ENCODE results near the gene OTULINL.
"Not testable (repeated sequence)": the region's sequence is repeated elsewhere in the genome, so short reads cannot be mapped to it uniquely, and the experiment has no call there.

Gene OTULINL

GRCh38 chr5:14581106-14581890 is at the start of gene OTULINL:
OTULINL (plus strand) TSS chr5:14581792; CDS start chr5:14581895, 103 bp downstream.
- Mint-ChIP-seq H3K4me1 (peaks cover 34% of the 10 kb centered on the region), H3K36me3 (no peaks in the 10 kb centered on the region), H3K27me3 (no peaks in the 10 kb centered on the region), H3K4me3 (peak within 1 kb of the TSS; percentile 81), H3K9me3 (no peaks in the 10 kb centered on the region), H3K27ac (peak within 1 kb of the TSS; percentile 49)

- Mint-ChIP-seq H3K9me3 (no peaks in the 10 kb centered on the region), H3K27ac (no peak overlapping the region), H3K36me3 (no peaks in the 10 kb centered on the region), H3K4me1 (no peaks in the 10 kb centered on the region), H3K27me3 (no peaks in the 10 kb centered on the region), H3K4me3 (no peak overlapping the region)
These were observed 49.4 kb upstream of the OTULINL start for GRCh38 chr5:14532180-14532579.

- Mint-ChIP-seq H3K27ac (no peak overlapping the region), H3K27me3 (no peaks in the 10 kb centered on the region), H3K4me3 (no peak overlapping the region), H3K9me3 (no peaks in the 10 kb centered on the region), H3K36me3 (no peaks in the 10 kb centered on the region), H3K4me1 (no peaks in the 10 kb centered on the region)
These were observed 46.8 kb upstream of the OTULINL start for GRCh38 chr5:14534773-14535172.

GRCh38 chr5:14545308-14545707 is 36.3 kb upstream of the OTULINL start:
- H3K36me3 Mint-ChIP-seq: peaks cover 6% of the 10 kb centered on the region
- peaks cover 6% of the 10 kb centered on the region for H3K9me3 Mint-ChIP-seq
- peaks cover 5% of the 10 kb centered on the region for H3K4me1 Mint-ChIP-seq
- H3K27ac Mint-ChIP-seq: no peak overlapping the region
- H3K4me3 Mint-ChIP-seq: no peak overlapping the region
- peaks cover 2% of the 10 kb centered on the region for H3K27me3 Mint-ChIP-seq

- Mint-ChIP-seq H3K9me3 (peaks cover 6% of the 10 kb centered on the region), H3K4me1 (peaks cover 5% of the 10 kb centered on the region), H3K4me3 (no peak overlapping the region), H3K36me3 (peaks cover 6% of the 10 kb centered on the region), H3K27ac (no peak overlapping the region), H3K27me3 (peaks cover 2% of the 10 kb centered on the region)
These were observed 35.7 kb upstream of the OTULINL start for GRCh38 chr5:14545862-14546261.

- Mint-ChIP-seq H3K4me3 (no peak overlapping the region), H3K27ac (no peak overlapping the region), H3K27me3 (peaks cover 2% of the 10 kb centered on the region), H3K9me3 (no peaks in the 10 kb centered on the region), H3K4me1 (peaks cover 5% of the 10 kb centered on the region), H3K36me3 (no peaks in the 10 kb centered on the region)
These were observed 33.9 kb upstream of the OTULINL start for GRCh38 chr5:14547666-14548065.

GRCh38 chr5:14551211-14551610 is 30.4 kb upstream of the OTULINL start:
- Mint-ChIP-seq H3K4me1 (peaks cover 5% of the 10 kb centered on the region), H3K36me3 (no peaks in the 10 kb centered on the region), H3K4me3 (no peak overlapping the region), H3K27me3 (no peaks in the 10 kb centered on the region), H3K27ac (no peak overlapping the region), H3K9me3 (no peaks in the 10 kb centered on the region)

- Mint-ChIP-seq H3K27ac (no peak overlapping the region), H3K9me3 (no peaks in the 10 kb centered on the region), H3K36me3 (no peaks in the 10 kb centered on the region), H3K4me1 (peaks cover 5% of the 10 kb centered on the region), H3K4me3 (no peak overlapping the region), H3K27me3 (no peaks in the 10 kb centered on the region)
These were observed 29.6 kb upstream of the OTULINL start for GRCh38 chr5:14552017-14552416.

- H3K36me3 Mint-ChIP-seq, H3K4me1 Mint-ChIP-seq, H3K4me3 Mint-ChIP-seq, H3K27ac Mint-ChIP-seq, H3K9me3 Mint-ChIP-seq, H3K27me3 Mint-ChIP-seq: not testable (repeated sequence)
These were observed 27.3 kb upstream of the OTULINL start for GRCh38 chr5:14554288-14554687.

- no peaks in the 10 kb centered on the region for H3K27me3 Mint-ChIP-seq
These were observed 25.6 kb upstream of the OTULINL start for GRCh38 chr5:14556015-14556414.

GRCh38 chr5:14557203-14557770 is 24.3 kb upstream of the OTULINL start:
- no peak overlapping the region for H3K4me3 Mint-ChIP-seq
- no peaks in the 10 kb centered on the region for H3K9me3 Mint-ChIP-seq
- no peak overlapping the region for H3K27ac Mint-ChIP-seq
- no peaks in the 10 kb centered on the region for H3K27me3 Mint-ChIP-seq
- no peaks in the 10 kb centered on the region for H3K36me3 Mint-ChIP-seq
- peaks cover 18% of the 10 kb centered on the region for H3K4me1 Mint-ChIP-seq

More at GRCh38 chr5:14556015-14556414, 25.6 kb upstream of the OTULINL start:
- H3K36me3 Mint-ChIP-seq: no peaks in the 10 kb centered on the region
- no peak overlapping the region for H3K27ac Mint-ChIP-seq
- no peaks in the 10 kb centered on the region for H3K9me3 Mint-ChIP-seq
- H3K4me1 Mint-ChIP-seq: peaks cover 18% of the 10 kb centered on the region
- no peak overlapping the region for H3K4me3 Mint-ChIP-seq

- Mint-ChIP-seq H3K4me3 (no peak overlapping the region), H3K27ac (no peak overlapping the region)
These were observed 23.7 kb upstream of the OTULINL start for GRCh38 chr5:14557791-14558415.

GRCh38 chr5:14560091-14560595 is 21.4 kb upstream of the OTULINL start:
- H3K27ac Mint-ChIP-seq: no peak overlapping the region
- peak overlapping the region; percentile 54 for H3K4me3 Mint-ChIP-seq
- no peaks in the 10 kb centered on the region for H3K27me3 Mint-ChIP-seq
- H3K36me3 Mint-ChIP-seq: no peaks in the 10 kb centered on the region
- no peaks in the 10 kb centered on the region for H3K9me3 Mint-ChIP-seq
- H3K4me1 Mint-ChIP-seq: peaks cover 18% of the 10 kb centered on the region

More at GRCh38 chr5:14557791-14558415, 23.7 kb upstream of the OTULINL start:
- Mint-ChIP-seq H3K9me3 (no peaks in the 10 kb centered on the region), H3K27me3 (no peaks in the 10 kb centered on the region), H3K36me3 (no peaks in the 10 kb centered on the region), H3K4me1 (peaks cover 18% of the 10 kb centered on the region)

GRCh38 chr5:14561741-14562140 is 19.9 kb upstream of the OTULINL start:
- Mint-ChIP-seq H3K4me1 (peaks cover 18% of the 10 kb centered on the region), H3K27me3 (no peaks in the 10 kb centered on the region), H3K4me3 (no peak overlapping the region), H3K9me3 (no peaks in the 10 kb centered on the region), H3K27ac (no peak overlapping the region), H3K36me3 (no peaks in the 10 kb centered on the region)

- no peaks in the 10 kb centered on the region for H3K4me1 Mint-ChIP-seq
- no peak overlapping the region for H3K27ac Mint-ChIP-seq
- H3K9me3 Mint-ChIP-seq: no peaks in the 10 kb centered on the region
- no peak overlapping the region for H3K4me3 Mint-ChIP-seq
- H3K36me3 Mint-ChIP-seq: peaks cover 1% of the 10 kb centered on the region
- no peaks in the 10 kb centered on the region for H3K27me3 Mint-ChIP-seq
These were observed 13.3 kb upstream of the OTULINL start for GRCh38 chr5:14568333-14568732.

Data from activated naive CD4-positive, alpha-beta T cell treated with anti-CD3 and anti-CD28 coated beads, Interleukin-2, amount 50 U/mL, for 24 hours (primary cell).